Measurements from ENCODE around the gene PIWIL1. TPM values are rescaled to one million over a fixed set of nuclear protein-coding genes. Genes with fewer than 3 reads are reported as not detected.

The PIWIL1 gene
- total RNA-seq, 1 experiment from 2014 or later: not detected

GRCh38 chr12:130357729-130358330 is 20.1 kb downstream of the PIWIL1 start:
- no peak for TF ChIP-seq CTCF (conservative IDR thresholded peaks at IDR 0.05)
- Histone ChIP-seq H3K79me2 (ENCODE audit: insufficient read depth, low read length) (no peaks in the 10 kb centered on the region), H3K27ac (ENCODE audit: insufficient read length, low read depth, low read length) (no peak overlapping the region), H2AFZ (ENCODE audit: low read length) (no peak overlapping the region), H3K4ac (ENCODE audit: low read depth, low read length) (no peak overlapping the region), H3T11ph (ENCODE audit: low read length) (no peak overlapping the region), H4K5ac (ENCODE audit: insufficient read length, low read depth, low read length) (no peak overlapping the region), H2AK5ac (ENCODE audit: insufficient read length, low read length) (no peak overlapping the region), H3K27me3 (ENCODE audit: insufficient read depth, low read length) (no peaks in the 10 kb centered on the region), H2BK15ac (ENCODE audit: low read depth, low read length) (no peak overlapping the region), H3K79me1 (ENCODE audit: insufficient read depth, low read depth, low read length, poor library complexity, severe bottlenecking) (no peaks in the 10 kb centered on the region), H3K4me1 (ENCODE audit: insufficient read depth, low read length) (no peaks in the 10 kb centered on the region), H3K18ac (ENCODE audit: insufficient read length, low read depth, low read length) (no peak overlapping the region), H2BK120ac (ENCODE audit: low read depth, low read length, poor library complexity, severe bottlenecking) (no peak overlapping the region), H2BK20ac (ENCODE audit: low read depth, low read length, poor library complexity, severe bottlenecking) (no peak overlapping the region), H2BK12ac (ENCODE audit: insufficient read length, low read depth, low read length) (no peak overlapping the region), H3K4me2 (ENCODE audit: insufficient read depth, insufficient read length, low read length) (no peak overlapping the region), H3K9me3 (ENCODE audit: control insufficient read depth, low read depth, low read length) (no peaks in the 10 kb centered on the region), H3K14ac (ENCODE audit: insufficient read depth, low read length) (no peak overlapping the region), H4K20me1 (ENCODE audit: control insufficient read depth, insufficient read depth, insufficient read length) (no peaks in the 10 kb centered on the region), H3K9ac (ENCODE audit: extremely low read depth, insufficient read length, low read length) (no peak overlapping the region), H3K23ac (ENCODE audit: insufficient read length, low read depth, low read length) (no peak overlapping the region), H2BK5ac (ENCODE audit: insufficient read length, low read length) (no peak overlapping the region), H3K23me2 (ENCODE audit: insufficient read length, low read depth, low read length, poor library complexity, severe bottlenecking) (no peaks in the 10 kb centered on the region), H3K56ac (ENCODE audit: insufficient read length, low read depth, low read length) (no peak overlapping the region), H4K91ac (ENCODE audit: insufficient read length, low read depth, low read length) (no peak overlapping the region), H4K8ac (replicated peaks; ENCODE audit: insufficient read length, low read depth, low read length) (no peak overlapping the region)
- DNase-seq: no peak
- H3K27ac Mint-ChIP-seq: no peak overlapping the region
- H3K27me3 Mint-ChIP-seq (ENCODE audit: low read depth): peaks cover 50% of the 10 kb centered on the region
- H3K4me1 Mint-ChIP-seq: peaks cover 9 to 15% of the 10 kb centered on the region in 2 experiments; a peak in 3 of 4 replicates
- no CpG with 5 or more reads among the region's 14 CpGs for whole genome bisulfite sequencing (ENCODE audit: extremely low coverage, insufficient read length, low lambda C conversion rate)
- no peak overlapping the region for H3K4me3 Mint-ChIP-seq
- H3K9me3 Mint-ChIP-seq: no peaks in the 10 kb centered on the region
- no peaks in the 10 kb centered on the region; a peak in 1 of 7 replicates for H3K36me3 Mint-ChIP-seq (ENCODE audit: insufficient read depth in 1 of 3, low read depth in 3 of 3)
